HG03135 (cell line): ENCODE measurements around the gene ALKBH1.
"Not testable (repeated sequence)": the region's sequence is repeated elsewhere in the genome, so short reads cannot be mapped to it uniquely, and the experiment has no call there.

ENCODE experiments used
- ATAC-seq: cut with Tn5 transposase; IDR thresholded peaks from one replicate; pipeline ENCODE4 v1.9.1; 2021; ENCODE audit warnings: mild to moderate bottlenecking, moderate library complexity; ENCODE audit not compliant: unreplicated experiment

ALKBH1 gene

GRCh38 chr14:77674931-77675330, 32.9 kb downstream of the ALKBH1 start:
- no peak for ATAC-seq

GRCh38 chr14:77673193-77673592, 34.6 kb downstream of the ALKBH1 start:
- ATAC-seq, result no peak

GRCh38 chr14:77667331-77667730, 40.5 kb downstream of the ALKBH1 start:
- ATAC-seq, result no peak

GRCh38 chr14:77663293-77663692, 44.5 kb downstream of the ALKBH1 start:
- ATAC-seq, result no peak

GRCh38 chr14:77661562-77661961, 46.3 kb downstream of the ALKBH1 start:
- ATAC-seq, result not testable (repeated sequence)

GRCh38 chr14:77660754-77661153, 47.1 kb downstream of the ALKBH1 start:
- ATAC-seq, result no peak

- no peak for ATAC-seq
Measured at GRCh38 chr14:77659831-77660230, 48.0 kb downstream of the ALKBH1 start.

GRCh38 chr14:77657280-77657679, 50.5 kb downstream of the ALKBH1 start:
- ATAC-seq, result no peak

- ATAC-seq, result no peak
Measured at GRCh38 chr14:77654001-77654441, 53.8 kb downstream of the ALKBH1 start.

GRCh38 chr14:77649326-77649725, 58.5 kb downstream of the ALKBH1 start:
- no peak for ATAC-seq

GRCh38 chr14:77648520-77649200, 59.2 kb downstream of the ALKBH1 start:
- ATAC-seq, result no peak

GRCh38 chr14:77647853-77648252, 60.0 kb downstream of the ALKBH1 start:
- no peak for ATAC-seq

- no peak for ATAC-seq
Measured at GRCh38 chr14:77646907-77647306, 60.9 kb downstream of the ALKBH1 start.

GRCh38 chr14:77645520-77646230, 62.1 kb downstream of the ALKBH1 start:
- ATAC-seq, result no peak

- no peak for ATAC-seq
Measured at GRCh38 chr14:77642407-77642806, 65.4 kb downstream of the ALKBH1 start.

- ATAC-seq, result no peak
Measured at GRCh38 chr14:77641534-77642341, 66.1 kb downstream of the ALKBH1 start.

- ATAC-seq, result no peak
Measured at GRCh38 chr14:77640756-77641533, 66.9 kb downstream of the ALKBH1 start.

GRCh38 chr14:77638771-77639171, 69.1 kb downstream of the ALKBH1 start:
- ATAC-seq, result no peak

GRCh38 chr14:77635869-77636268, 72.0 kb downstream of the ALKBH1 start:
- ATAC-seq, result not testable (repeated sequence)

GRCh38 chr14:77635466-77635865, 72.4 kb downstream of the ALKBH1 start:
- not testable (repeated sequence) for ATAC-seq

- ATAC-seq, result no peak
Measured at GRCh38 chr14:77630111-77630510, 77.7 kb downstream of the ALKBH1 start.
